Brain microvascular endothelial cell (primary cell): ENCODE measurements around the gene IPMK.

ENCODE experiments used
- DNase-seq: peaks from one replicate; pipeline ENCODE4 v3.0.0-alpha.2; 2020
- H3K27ac ChIP-seq: fragments of 250-450 bp; sonication (Bioruptor Pico); 2 replicates; pipeline ENCODE4 v1.5.1; 2020; ENCODE audit warnings: mild to moderate bottlenecking, moderate library complexity
- H3K27me3 ChIP-seq: fragments of 250-450 bp; sonication (Bioruptor Pico); replicated peaks from 2 replicates; pipeline ENCODE4 v1.5.1; 2020; ENCODE audit warnings: mild to moderate bottlenecking
- H3K36me3 ChIP-seq: fragments of 250-450 bp; sonication (Bioruptor Pico); replicated peaks from 2 replicates; pipeline ENCODE4 v1.5.1; 2020; ENCODE audit warnings: mild to moderate bottlenecking
- H3K4me3 ChIP-seq: 2 replicates; pipeline ENCODE4 v1.5.1; 2011; ENCODE audit warnings: low read depth, mild to moderate bottlenecking, control low read depth, low read length, moderate library complexity
- in situ Hi-C: cut with HindIII; loops from 2 replicates; pipeline ENCODE4 v1.10.0; 2017; ENCODE audit warnings: low sequenced_read_pairs, low pct_ligation_motif_present
- TF ChIP-seq, protein P1 (sequence below): IDR thresholded peaks from 2 replicates; pipeline ENCODE4 v1.5.1; 2011; ENCODE audit warnings: low read depth, mild to moderate bottlenecking, moderate library complexity, low read length, control low read depth, inconsistent platforms; ENCODE audit errors: missing control alignments

Gene IPMK

DNA sequence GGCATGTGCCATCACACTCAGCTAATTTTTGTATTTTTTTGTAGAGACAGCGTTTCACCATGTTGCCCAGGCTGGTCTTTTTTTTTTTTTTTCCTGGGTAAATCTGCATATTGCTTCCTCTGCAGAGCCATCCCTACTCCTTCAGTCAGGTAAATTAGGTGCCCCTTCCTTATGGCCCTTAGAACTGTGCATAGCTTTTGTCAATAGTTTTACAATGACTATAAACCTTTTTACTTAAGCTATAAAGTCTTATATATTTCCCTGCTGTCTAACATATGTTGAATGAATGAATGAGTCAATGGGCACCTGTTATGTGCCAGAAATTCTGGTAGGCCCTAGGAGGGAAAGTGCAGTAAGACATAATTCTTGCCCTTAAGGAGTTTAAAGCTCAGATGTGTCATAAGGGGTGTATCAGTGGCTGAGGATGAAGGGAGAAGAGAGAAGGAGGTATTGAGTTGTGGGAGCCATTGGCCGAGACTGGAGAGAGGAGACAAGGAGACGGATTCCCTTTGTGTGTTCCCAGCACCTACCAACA, 36.5 kb upstream of the IPMK start:
- in situ Hi-C loops, result no loop called here
- DNase-seq, result no peak
- no peak overlapping the region for H3K4me3 ChIP-seq
- no peak overlapping the region for H3K27ac ChIP-seq
- H3K36me3 ChIP-seq, result no peaks in the 10 kb centered on the region
- no peaks in the 10 kb centered on the region for H3K27me3 ChIP-seq
- TF ChIP-seq, protein P1, sequence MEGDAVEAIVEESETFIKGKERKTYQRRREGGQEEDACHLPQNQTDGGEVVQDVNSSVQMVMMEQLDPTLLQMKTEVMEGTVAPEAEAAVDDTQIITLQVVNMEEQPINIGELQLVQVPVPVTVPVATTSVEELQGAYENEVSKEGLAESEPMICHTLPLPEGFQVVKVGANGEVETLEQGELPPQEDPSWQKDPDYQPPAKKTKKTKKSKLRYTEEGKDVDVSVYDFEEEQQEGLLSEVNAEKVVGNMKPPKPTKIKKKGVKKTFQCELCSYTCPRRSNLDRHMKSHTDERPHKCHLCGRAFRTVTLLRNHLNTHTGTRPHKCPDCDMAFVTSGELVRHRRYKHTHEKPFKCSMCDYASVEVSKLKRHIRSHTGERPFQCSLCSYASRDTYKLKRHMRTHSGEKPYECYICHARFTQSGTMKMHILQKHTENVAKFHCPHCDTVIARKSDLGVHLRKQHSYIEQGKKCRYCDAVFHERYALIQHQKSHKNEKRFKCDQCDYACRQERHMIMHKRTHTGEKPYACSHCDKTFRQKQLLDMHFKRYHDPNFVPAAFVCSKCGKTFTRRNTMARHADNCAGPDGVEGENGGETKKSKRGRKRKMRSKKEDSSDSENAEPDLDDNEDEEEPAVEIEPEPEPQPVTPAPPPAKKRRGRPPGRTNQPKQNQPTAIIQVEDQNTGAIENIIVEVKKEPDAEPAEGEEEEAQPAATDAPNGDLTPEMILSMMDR, result no peak

DNA sequence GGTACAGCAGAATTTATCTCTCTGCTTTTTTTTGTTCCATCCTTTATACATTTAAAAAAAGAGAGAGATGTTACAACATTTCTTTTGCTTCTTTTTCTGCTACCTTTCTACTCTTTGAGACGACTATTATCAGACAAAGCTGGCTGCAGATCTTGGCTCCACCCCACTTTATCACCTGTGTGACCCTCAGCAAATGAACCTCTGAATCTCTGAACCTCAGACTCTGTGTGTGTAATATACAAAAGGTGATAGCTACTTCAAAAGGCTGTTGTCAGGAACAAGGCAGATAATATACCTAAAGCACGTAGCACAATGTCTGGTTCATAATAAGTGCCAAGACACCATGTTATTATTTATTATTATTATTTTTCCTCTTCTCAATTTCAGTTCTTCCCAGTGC, 34.6 kb upstream of the IPMK start:
- H3K27ac ChIP-seq, result no peak overlapping the region
- H3K36me3 ChIP-seq, result no peaks in the 10 kb centered on the region
- DNase-seq, result no peak
- H3K27me3 ChIP-seq, result no peaks in the 10 kb centered on the region
- TF ChIP-seq, protein P1, result no peak
- in situ Hi-C loops, result no loop called here
- H3K4me3 ChIP-seq, result no peak overlapping the region

DNA sequence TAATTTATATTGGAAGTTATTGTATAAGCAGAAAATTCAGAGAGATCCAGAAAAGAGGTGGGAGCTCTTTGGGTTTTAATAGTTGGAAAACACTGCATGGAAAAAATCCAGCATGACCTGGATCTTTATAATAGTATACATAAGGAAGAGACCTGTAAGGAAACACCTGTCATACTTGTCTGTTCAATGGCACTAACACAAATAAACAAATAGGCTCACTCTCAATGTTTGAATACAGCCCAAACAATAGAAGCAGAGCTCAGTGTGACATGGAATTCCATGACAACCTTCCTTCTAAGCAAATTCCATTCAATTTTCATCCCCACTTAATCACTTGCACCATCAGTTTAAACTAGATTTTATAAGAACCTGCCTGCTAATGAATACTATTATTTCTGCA, 33.0 kb upstream of the IPMK start:
- Histone ChIP-seq H3K27ac (no peak overlapping the region), H3K4me3 (no peak overlapping the region), H3K36me3 (no peaks in the 10 kb centered on the region), H3K27me3 (no peaks in the 10 kb centered on the region)
- in situ Hi-C loops, result no loop called here
- no peak for DNase-seq
- TF ChIP-seq, protein P1, result no peak

DNA sequence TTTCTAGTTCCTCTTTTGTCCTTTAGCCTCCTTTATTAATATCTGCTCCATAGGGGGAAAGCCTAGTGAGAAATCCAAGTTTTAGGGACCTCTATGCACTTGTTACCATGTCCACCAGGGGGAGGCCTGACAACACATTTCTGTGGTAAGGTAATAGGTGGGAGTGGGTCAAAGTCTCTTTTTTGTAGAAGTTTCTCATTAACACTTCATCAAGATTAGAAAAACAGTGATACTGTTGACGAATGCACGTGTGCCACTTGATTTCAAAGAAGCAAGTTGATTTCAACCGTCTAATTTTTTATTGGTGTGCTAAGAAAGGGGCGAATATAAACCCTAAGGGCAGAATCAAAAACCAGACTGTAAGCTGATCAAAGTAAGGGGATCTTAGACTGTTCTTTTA, 31.9 kb upstream of the IPMK start:
- peak; percentile 48 for DNase-seq
- Histone ChIP-seq H3K36me3 (no peaks in the 10 kb centered on the region), H3K27ac (no peak overlapping the region), H3K4me3 (no peak overlapping the region), H3K27me3 (no peaks in the 10 kb centered on the region)
- in situ Hi-C loops, result no loop called here
- TF ChIP-seq, protein P1, result peak; percentile 89

DNA sequence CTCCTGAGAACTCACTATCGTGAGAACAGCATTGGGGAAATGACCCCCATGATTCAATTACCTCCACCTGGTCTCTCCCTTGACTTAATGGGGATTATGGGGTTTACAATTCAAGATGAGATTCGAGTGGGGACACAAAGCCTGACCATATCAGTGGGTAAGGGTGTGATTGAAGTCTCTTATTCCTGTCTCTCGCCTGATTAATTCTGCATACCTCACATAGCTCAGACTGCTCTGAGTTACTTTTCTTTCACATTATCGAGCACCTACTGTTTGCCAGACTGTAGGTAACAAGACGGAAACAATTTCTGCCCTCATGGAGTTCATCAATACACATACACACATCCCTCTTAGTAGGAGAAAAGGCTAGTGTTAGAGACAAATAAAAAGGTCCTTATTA, 26.3 kb upstream of the IPMK start:
- TF ChIP-seq, protein P1, result no peak
- Histone ChIP-seq H3K27ac (no peak overlapping the region), H3K36me3 (no peaks in the 10 kb centered on the region), H3K27me3 (no peaks in the 10 kb centered on the region), H3K4me3 (no peak overlapping the region)
- in situ Hi-C loops, result no loop called here
- DNase-seq, result no peak

DNA sequence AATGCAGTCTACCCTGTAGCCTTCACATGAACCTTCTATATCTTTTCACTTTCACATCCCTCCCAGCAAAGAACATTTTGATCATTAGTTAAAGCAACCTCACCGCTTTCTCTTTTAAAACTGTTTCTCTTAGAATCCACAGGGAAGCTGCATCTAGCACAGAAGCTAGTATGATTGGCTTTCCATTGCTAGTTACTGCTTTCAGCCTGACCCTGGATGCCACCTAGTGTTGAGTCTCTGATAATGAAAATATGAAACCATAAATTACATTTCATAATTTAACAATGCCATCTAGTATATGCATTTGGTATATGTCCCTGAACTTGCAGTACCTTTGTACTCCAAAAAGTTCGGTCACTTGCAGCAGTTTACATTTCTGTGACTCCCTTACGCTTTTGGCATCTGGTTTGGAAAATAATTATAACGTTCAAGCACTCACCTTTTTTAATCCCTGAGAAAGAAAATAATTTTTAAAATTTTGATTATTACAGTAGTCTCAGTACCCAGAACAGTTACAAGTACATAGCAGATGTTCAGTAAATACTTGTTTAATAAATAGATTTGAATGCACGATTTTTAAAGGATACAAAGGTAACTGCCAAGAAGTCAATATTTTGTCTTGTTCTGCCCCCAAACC, 24.0 kb upstream of the IPMK start:
- Histone ChIP-seq H3K36me3 (no peaks in the 10 kb centered on the region), H3K4me3 (no peak overlapping the region), H3K27ac (no peak overlapping the region), H3K27me3 (no peaks in the 10 kb centered on the region)
- peak; percentile 65 for DNase-seq
- TF ChIP-seq, protein P1, result peak; percentile 79
- in situ Hi-C loops, result no loop called here
